Limb (tissue), 2 donors: ENCODE measurements around the gene GPX8.

Source experiments
- DNase-seq, 2 donors: peaks; one replicate each; pipeline ENCODE4 v3.0.0-alpha.2; 2016; ENCODE audit errors: extremely low spot score in 2 of 2

Gene GPX8, protein sequence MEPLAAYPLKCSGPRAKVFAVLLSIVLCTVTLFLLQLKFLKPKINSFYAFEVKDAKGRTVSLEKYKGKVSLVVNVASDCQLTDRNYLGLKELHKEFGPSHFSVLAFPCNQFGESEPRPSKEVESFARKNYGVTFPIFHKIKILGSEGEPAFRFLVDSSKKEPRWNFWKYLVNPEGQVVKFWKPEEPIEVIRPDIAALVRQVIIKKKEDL

GRCh38 chr5:55159763-55160492, at the start of gene GPX8:
Gene GPX8, plus strand, starts transcription at chr5:55160171. Its CDS starts 22 bp downstream, at chr5:55160193.
- peak; percentile 57 to 91 for DNase-seq

DNA sequence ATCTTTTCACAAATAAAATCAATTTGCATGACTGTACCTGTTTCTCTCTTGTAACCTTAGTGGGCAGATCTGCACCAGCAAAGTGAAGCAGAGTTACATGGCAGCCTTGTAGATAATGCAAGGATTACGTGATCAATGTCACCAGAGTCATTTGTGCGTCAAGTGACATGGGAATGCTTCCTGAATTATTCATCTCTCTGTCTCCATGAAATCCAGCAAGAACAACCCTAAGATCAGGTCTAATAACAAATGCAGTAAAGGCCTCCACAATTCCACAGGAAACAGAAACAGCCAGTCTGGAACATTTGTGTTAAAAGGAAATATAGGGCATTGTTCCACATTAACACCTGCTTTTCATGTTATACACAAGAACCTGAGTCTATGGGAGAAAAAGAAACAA, 49.8 kb upstream of the GPX8 start:
- DNase-seq, result no peak

- no peak for DNase-seq
These were observed 46.6 kb upstream of the GPX8 start for GRCh38 chr5:55113327-55113726.

- no peak for DNase-seq
These were observed 45.9 kb upstream of the GPX8 start for GRCh38 chr5:55114061-55114460.

DNA sequence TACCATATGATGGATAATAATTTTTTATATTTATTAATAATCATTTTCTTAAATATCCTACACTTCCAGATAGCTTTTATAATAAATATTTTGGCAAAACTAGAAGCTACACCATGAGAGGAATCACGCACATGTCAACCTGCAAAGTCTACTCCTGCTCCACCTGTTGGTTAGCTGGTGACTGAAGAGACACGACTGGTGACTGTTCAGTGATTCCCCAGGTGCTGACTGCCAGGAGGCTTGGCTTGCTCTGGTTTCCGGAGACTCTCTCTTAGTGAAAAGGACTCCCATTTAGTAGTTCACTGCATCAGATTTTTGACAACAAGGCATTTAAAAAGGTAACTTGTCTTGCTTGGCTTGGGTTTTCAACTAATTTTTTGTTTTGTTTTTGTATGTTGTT, 36.6 kb upstream of the GPX8 start:
- no peak for DNase-seq

DNA sequence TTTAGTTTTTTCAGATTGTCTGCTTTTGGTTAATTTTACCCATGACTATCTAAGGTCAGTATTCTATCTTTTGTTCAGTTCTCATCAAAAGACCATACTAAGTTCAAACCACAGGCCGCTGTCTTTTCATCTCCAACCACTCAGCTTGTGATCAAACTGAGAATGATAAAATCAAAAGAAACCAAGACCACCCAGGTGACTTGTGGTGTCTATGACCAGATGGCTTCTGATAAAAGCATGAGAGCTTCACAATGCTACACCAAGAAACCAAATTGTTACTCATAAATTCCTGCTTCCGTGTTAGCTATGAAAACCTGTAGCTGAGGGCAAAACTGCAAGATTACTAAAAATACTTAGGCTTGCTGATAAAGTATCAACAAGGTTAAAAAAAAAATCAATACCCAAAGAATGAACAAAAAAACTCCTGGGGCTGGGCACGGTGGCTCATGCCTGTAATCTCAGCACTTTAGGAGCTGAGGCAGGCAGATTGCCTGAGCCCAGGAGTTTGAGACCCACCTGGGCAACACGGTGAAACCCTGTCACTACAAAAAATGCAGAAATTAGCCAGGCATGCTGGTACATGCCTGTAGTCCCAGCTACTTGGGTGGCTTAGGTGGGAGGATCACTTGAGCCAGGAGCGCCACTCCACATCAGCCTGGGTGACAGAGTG, 25.8 kb upstream of the GPX8 start:
- no peak for DNase-seq

DNA sequence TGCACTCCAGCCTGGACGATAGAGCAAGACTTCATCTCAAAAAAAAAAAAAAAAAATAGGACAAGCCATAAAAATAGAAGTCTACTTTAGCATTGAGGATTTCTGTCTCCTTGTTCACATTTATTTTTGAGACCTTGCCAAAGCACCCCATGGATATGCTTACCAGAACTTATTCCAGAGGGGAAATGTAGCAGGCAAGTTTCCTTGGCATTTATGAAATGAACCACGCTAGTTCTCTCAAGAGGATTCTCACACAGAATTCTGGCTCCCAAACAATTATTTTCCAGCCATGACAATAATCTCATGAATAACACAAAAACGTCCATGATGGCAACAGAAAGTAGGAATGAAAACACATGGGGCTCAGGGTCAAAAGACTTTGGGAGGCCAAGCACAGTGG, 23.4 kb upstream of the GPX8 start:
- no peak for DNase-seq

- DNase-seq, result no peak
These were observed 18.9 kb upstream of the GPX8 start for GRCh38 chr5:55140908-55141665.

- no peak for DNase-seq
These were observed 17.9 kb upstream of the GPX8 start for GRCh38 chr5:55141945-55142690.

GRCh38 chr5:55143624-55144023, 16.3 kb upstream of the GPX8 start:
- no peak for DNase-seq

GRCh38 chr5:55146080-55146479, 13.9 kb upstream of the GPX8 start:
- no peak for DNase-seq

GRCh38 chr5:55146543-55147151, 13.3 kb upstream of the GPX8 start:
- DNase-seq, result peak; percentile 80 to 87

DNA sequence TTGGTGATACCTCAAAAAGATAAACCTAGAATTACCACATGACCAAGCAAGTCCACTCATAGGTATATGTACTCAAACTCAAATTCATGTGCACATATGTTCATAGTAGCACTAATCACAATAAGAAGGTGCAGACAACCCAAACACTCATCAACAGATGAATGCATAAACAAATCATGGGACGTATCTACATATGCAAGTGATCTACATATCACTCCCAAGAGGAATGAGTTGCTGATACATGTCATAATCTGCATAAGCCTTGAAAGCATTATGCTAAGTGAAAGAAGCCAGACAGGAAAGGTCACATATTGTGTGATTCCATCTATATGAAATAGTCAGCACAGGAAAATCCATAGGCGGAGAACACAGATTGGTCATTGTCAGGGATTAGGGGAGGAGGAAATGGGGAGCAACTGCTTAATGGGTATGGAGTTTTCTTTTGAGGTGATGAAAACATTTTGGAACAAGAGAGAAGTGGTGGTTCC, 10.6 kb upstream of the GPX8 start:
- DNase-seq, result no peak

DNA sequence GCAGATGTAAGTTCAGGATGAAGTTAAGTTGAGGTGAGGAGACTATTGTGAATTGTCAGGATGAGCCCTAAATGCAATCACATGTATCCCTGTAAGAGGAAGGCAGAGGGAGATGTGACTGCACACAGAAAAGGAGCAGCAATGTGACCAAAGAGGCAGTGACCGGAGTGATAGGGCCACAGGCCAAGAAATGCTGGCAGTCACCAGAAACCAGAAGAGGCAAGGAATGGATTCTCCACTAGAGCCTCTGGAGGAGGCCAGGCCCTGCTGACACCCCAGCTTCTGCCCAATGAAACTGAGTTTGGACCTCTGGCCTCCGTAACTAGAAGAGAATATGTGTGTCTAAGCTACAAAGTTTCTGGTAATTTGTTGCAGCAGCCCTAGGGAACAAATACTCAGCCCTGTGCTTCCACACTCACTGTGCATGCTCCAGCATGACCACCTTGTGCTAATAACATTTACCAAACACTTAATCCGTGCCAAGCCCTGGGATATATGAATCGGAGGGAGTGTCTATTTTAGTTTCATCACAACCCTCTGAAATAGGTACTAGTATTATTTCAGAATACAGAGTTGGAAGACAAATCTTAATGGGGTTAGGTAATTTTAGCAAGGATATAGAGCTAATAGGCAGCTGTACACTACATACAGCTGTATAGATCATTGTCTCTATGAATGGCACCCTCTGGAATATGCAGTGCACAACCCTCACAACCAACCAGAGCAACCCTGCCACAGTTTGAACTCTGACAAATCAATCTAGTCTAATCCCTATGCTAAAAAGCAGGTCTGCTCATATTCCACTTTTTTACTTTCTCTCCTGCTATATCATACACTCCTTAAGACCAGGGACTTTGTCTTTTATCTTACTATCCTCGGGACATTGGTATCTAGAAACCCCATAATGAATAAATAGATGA, 7.8 kb upstream of the GPX8 start:
- DNase-seq, result no peak

- no peak for DNase-seq
These were observed 5.1 kb upstream of the GPX8 start for GRCh38 chr5:55154873-55155272.

- DNase-seq, result peak; percentile 67 to 89
These were observed 680 bp downstream of the GPX8 start for GRCh38 chr5:55160493-55161209.

DNA sequence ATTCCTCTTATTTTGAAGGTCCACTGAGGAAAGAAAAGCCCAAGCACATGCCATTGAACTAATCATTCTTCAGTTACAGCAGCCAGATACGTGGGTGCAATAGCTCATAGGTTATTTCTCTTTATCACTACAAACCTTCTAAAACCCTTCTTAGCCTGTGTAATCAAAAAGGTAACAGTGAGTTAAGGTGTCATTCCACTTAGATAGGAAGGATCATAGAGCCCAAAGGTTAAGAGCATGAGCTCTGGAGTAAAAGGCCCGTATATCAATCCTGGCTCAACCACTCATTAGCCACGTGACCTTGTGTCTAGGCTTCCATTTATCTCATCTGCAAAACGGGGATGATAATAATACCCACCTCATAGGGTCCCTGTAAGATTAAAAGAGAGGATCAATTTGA, 2.7 kb downstream of the GPX8 start:
- no peak for DNase-seq

DNA sequence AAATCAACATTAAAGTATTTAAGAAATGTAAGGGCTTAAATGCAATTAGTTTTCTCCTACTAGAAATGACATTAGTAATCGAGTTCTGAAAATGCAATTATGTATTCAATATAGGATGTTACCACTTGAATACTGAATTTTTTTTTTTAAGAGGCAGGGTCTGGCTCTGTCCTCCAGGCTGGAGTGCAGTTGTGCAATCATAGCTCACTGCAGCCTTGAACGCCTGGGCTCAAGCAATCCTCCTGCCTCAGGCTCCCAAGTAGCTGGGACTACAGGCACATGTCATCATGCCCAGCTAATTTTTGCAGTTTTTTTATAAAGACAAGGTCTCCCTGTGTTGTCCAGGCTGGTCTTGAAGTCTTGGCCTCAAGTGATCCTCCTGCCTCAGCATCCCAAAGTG, 11.5 kb downstream of the GPX8 start:
- DNase-seq, result no peak
